ENCODE data around the gene BPIFB2.

GRCh38 chr20:32984196-32984595 is 23.3 kb upstream of the BPIFB2 start:
- TF ChIP-seq POLR2A (IDR thresholded peaks at IDR 0.05) (no peak), CTCF (IDR thresholded peaks at IDR 0.05) (no peak)
